WTC11 (cell line): ENCODE data around the gene CD19.

Source experiments
- ATF2 ChIP-seq: sonication (generic); formaldehyde crosslinking; IDR thresholded peaks from 2 replicates; pipeline ENCODE4 v1.8.1; 2022; ENCODE audit warnings: low read depth, missing genetic modification reagents, borderline replicate concordance
- CTCF ChIP-seq: fragments of 200-600 bp; IDR thresholded peaks from 2 replicates; pipeline ENCODE4 v1.8.0; 2022; ENCODE audit warnings: antibody characterized with exemption
- FOXJ3 ChIP-seq: sonication (generic); formaldehyde crosslinking; IDR thresholded peaks from 2 replicates; pipeline ENCODE4 v1.9.0; 2021; ENCODE audit warnings: missing genetic modification reagents, mild to moderate bottlenecking, borderline replicate concordance
- MXD4 ChIP-seq: fragments of 250-450 bp; sonication (Bioruptor Pico); IDR thresholded peaks from 2 replicates; pipeline ENCODE4 v1.8.0; 2021; ENCODE audit warnings: mild to moderate bottlenecking, moderate library complexity, borderline replicate concordance
- NR2C2 ChIP-seq: sonication (generic); formaldehyde crosslinking; IDR thresholded peaks from 2 replicates; pipeline ENCODE4 v1.8.0; 2022; ENCODE audit warnings: mild to moderate bottlenecking, missing genetic modification reagents
- PRDM15 ChIP-seq: sonication (generic); formaldehyde crosslinking; IDR thresholded peaks from 2 replicates; pipeline ENCODE4 v1.8.0; 2022; ENCODE audit warnings: missing genetic modification reagents
- TEAD4 ChIP-seq: sonication (generic); formaldehyde crosslinking; IDR thresholded peaks from 2 replicates; pipeline ENCODE4 v1.8.0; 2022; ENCODE audit warnings: mild to moderate bottlenecking, missing genetic modification reagents
- ZNF138 ChIP-seq: sonication (generic); formaldehyde crosslinking; conservative IDR thresholded peaks from 2 replicates; pipeline ENCODE4 v1.8.1; 2022; ENCODE audit warnings: mild to moderate bottlenecking, moderate library complexity, missing genetic modification reagents
- ZSCAN18 ChIP-seq: fragments of 250-450 bp; sonication (Bioruptor Pico); IDR thresholded peaks from 2 replicates; pipeline ENCODE4 v2.1.2; 2022; ENCODE audit warnings: mild to moderate bottlenecking, moderate library complexity
- TF ChIP-seq, protein P1 (sequence below): sonication (generic); formaldehyde crosslinking; IDR thresholded peaks from 2 replicates; pipeline ENCODE4 v1.8.1; 2023; ENCODE audit warnings: mild to moderate bottlenecking, missing genetic modification reagents
- TF ChIP-seq, protein P2 (sequence below): sonication (generic); formaldehyde crosslinking; IDR thresholded peaks from 2 replicates; pipeline ENCODE4 v1.8.0; 2022; ENCODE audit warnings: mild to moderate bottlenecking, missing genetic modification reagents
- TF ChIP-seq, protein P3 (sequence below): sonication (generic); formaldehyde crosslinking; IDR thresholded peaks from 2 replicates; pipeline ENCODE4 v1.8.1; 2023; ENCODE audit warnings: mild to moderate bottlenecking, missing genetic modification reagents
- TF ChIP-seq, protein P4 (sequence below): sonication (generic); formaldehyde crosslinking; IDR thresholded peaks from 2 replicates; pipeline ENCODE4 v1.8.1; 2022; ENCODE audit warnings: mild to moderate bottlenecking, missing genetic modification reagents, moderate library complexity, borderline replicate concordance
- TF ChIP-seq, protein P5 (sequence below): sonication (generic); formaldehyde crosslinking; IDR thresholded peaks from 2 replicates; pipeline ENCODE4 v1.8.0; 2022; ENCODE audit warnings: mild to moderate bottlenecking, missing genetic modification reagents

- TF ChIP-seq ZNF138 (CRISPR knock-in tag) (no peak), ZSCAN18 (CRISPR knock-in tag) (no peak), CTCF (no peak), MXD4 (CRISPR knock-in tag) (no peak), FOXJ3 (CRISPR knock-in tag) (no peak), NR2C2 (CRISPR knock-in tag) (no peak), ATF2 (no peak), TEAD4 (CRISPR knock-in tag) (no peak), PRDM15 (no peak)
- TF ChIP-seq, protein P1, sequence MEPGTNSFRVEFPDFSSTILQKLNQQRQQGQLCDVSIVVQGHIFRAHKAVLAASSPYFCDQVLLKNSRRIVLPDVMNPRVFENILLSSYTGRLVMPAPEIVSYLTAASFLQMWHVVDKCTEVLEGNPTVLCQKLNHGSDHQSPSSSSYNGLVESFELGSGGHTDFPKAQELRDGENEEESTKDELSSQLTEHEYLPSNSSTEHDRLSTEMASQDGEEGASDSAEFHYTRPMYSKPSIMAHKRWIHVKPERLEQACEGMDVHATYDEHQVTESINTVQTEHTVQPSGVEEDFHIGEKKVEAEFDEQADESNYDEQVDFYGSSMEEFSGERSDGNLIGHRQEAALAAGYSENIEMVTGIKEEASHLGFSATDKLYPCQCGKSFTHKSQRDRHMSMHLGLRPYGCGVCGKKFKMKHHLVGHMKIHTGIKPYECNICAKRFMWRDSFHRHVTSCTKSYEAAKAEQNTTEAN (CRISPR knock-in tag), result no peak
- TF ChIP-seq, protein P2, sequence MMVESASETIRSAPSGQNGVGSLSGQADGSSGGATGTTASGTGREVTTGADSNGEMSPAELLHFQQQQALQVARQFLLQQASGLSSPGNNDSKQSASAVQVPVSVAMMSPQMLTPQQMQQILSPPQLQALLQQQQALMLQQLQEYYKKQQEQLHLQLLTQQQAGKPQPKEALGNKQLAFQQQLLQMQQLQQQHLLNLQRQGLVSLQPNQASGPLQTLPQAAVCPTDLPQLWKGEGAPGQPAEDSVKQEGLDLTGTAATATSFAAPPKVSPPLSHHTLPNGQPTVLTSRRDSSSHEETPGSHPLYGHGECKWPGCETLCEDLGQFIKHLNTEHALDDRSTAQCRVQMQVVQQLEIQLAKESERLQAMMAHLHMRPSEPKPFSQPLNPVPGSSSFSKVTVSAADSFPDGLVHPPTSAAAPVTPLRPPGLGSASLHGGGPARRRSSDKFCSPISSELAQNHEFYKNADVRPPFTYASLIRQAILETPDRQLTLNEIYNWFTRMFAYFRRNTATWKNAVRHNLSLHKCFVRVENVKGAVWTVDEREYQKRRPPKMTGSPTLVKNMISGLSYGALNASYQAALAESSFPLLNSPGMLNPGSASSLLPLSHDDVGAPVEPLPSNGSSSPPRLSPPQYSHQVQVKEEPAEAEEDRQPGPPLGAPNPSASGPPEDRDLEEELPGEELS (CRISPR knock-in tag), result no peak
- TF ChIP-seq, protein P3, sequence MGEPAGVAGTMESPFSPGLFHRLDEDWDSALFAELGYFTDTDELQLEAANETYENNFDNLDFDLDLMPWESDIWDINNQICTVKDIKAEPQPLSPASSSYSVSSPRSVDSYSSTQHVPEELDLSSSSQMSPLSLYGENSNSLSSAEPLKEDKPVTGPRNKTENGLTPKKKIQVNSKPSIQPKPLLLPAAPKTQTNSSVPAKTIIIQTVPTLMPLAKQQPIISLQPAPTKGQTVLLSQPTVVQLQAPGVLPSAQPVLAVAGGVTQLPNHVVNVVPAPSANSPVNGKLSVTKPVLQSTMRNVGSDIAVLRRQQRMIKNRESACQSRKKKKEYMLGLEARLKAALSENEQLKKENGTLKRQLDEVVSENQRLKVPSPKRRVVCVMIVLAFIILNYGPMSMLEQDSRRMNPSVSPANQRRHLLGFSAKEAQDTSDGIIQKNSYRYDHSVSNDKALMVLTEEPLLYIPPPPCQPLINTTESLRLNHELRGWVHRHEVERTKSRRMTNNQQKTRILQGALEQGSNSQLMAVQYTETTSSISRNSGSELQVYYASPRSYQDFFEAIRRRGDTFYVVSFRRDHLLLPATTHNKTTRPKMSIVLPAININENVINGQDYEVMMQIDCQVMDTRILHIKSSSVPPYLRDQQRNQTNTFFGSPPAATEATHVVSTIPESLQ (CRISPR knock-in tag), result no peak
- TF ChIP-seq, protein P4, sequence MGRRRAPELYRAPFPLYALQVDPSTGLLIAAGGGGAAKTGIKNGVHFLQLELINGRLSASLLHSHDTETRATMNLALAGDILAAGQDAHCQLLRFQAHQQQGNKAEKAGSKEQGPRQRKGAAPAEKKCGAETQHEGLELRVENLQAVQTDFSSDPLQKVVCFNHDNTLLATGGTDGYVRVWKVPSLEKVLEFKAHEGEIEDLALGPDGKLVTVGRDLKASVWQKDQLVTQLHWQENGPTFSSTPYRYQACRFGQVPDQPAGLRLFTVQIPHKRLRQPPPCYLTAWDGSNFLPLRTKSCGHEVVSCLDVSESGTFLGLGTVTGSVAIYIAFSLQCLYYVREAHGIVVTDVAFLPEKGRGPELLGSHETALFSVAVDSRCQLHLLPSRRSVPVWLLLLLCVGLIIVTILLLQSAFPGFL (CRISPR knock-in tag), result no peak
- TF ChIP-seq, protein P5, sequence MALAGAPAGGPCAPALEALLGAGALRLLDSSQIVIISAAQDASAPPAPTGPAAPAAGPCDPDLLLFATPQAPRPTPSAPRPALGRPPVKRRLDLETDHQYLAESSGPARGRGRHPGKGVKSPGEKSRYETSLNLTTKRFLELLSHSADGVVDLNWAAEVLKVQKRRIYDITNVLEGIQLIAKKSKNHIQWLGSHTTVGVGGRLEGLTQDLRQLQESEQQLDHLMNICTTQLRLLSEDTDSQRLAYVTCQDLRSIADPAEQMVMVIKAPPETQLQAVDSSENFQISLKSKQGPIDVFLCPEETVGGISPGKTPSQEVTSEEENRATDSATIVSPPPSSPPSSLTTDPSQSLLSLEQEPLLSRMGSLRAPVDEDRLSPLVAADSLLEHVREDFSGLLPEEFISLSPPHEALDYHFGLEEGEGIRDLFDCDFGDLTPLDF (CRISPR knock-in tag), result no peak
Measured at GRCh38 chr16:28986492-28986891, 54.7 kb downstream of the CD19 start.
